GM18867 (cell line): ENCODE data around the gene DLGAP1.

Experiments
- ATAC-seq: cut with Tn5 transposase; IDR thresholded peaks from one replicate; pipeline ENCODE4 v1.9.1; 2021; ENCODE audit warnings: mild to moderate bottlenecking, moderate library complexity; ENCODE audit not compliant: unreplicated experiment

The DLGAP1 gene

GRCh38 chr18:4246374-4246773 is 208.7 kb downstream of the DLGAP1 start:
- no peak for ATAC-seq

- ATAC-seq = no peak
Observed at GRCh38 chr18:4245456-4245855, 209.7 kb downstream of the DLGAP1 start.

GRCh38 chr18:4242431-4243161 is 212.5 kb downstream of the DLGAP1 start:
- no peak for ATAC-seq

- no peak for ATAC-seq
Observed at GRCh38 chr18:4241090-4241617, 214.0 kb downstream of the DLGAP1 start.

GRCh38 chr18:4238966-4239365 is 216.1 kb downstream of the DLGAP1 start:
- no peak for ATAC-seq

- ATAC-seq = no peak
Observed at GRCh38 chr18:4237664-4238041, 217.5 kb downstream of the DLGAP1 start.

- peak; percentile 64 for ATAC-seq
Observed at GRCh38 chr18:4236940-4237663, 218.0 kb downstream of the DLGAP1 start.

- ATAC-seq = no peak
Observed at GRCh38 chr18:4233468-4233867, 221.6 kb downstream of the DLGAP1 start.

- ATAC-seq = peak; percentile 67
Observed at GRCh38 chr18:4232656-4233055, 222.5 kb downstream of the DLGAP1 start.

GRCh38 chr18:4231260-4231659 is 223.8 kb downstream of the DLGAP1 start:
- ATAC-seq = no peak

- ATAC-seq = peak; percentile 49
Observed at GRCh38 chr18:4230450-4231168, 224.5 kb downstream of the DLGAP1 start.

GRCh38 chr18:4224031-4224704 is 230.9 kb downstream of the DLGAP1 start:
- peak; percentile 50 for ATAC-seq

GRCh38 chr18:4211111-4211837 is 243.8 kb downstream of the DLGAP1 start:
- ATAC-seq = no peak

GRCh38 chr18:4208366-4208765 is 246.7 kb downstream of the DLGAP1 start:
- ATAC-seq = no peak

GRCh38 chr18:4207383-4207985 is 247.6 kb downstream of the DLGAP1 start:
- ATAC-seq = no peak

GRCh38 chr18:4204438-4204720 is 250.7 kb downstream of the DLGAP1 start:
- no peak for ATAC-seq

- no peak for ATAC-seq
Observed at GRCh38 chr18:4203568-4204437, 251.3 kb downstream of the DLGAP1 start.

- no peak for ATAC-seq
Observed at GRCh38 chr18:4200399-4200798, 254.7 kb downstream of the DLGAP1 start.

- ATAC-seq = no peak
Observed at GRCh38 chr18:4198956-4199355, 256.2 kb downstream of the DLGAP1 start.
